HepG2 (cell line): ENCODE data around the gene SEC14L5. TPM values are rescaled to one million over a fixed set of nuclear protein-coding genes. Genes with fewer than 3 reads are reported as not detected.

Experiments
- CERS6 ChIP-seq: sonication (generic); formaldehyde crosslinking; IDR thresholded peaks from 2 replicates; pipeline ENCODE4 v1.5.0; 2020; ENCODE audit warnings: missing genetic modification reagents
- CSRNP2 ChIP-seq: sonication (generic); formaldehyde crosslinking; conservative IDR thresholded peaks from 2 replicates; pipeline ENCODE4 v1.8.0; 2022; ENCODE audit warnings: low read depth, missing genetic modification reagents
- HOXA7 ChIP-seq: sonication (generic); formaldehyde crosslinking; IDR thresholded peaks from 2 replicates; pipeline ENCODE4 v1.8.1; 2022; ENCODE audit warnings: mild to moderate bottlenecking, missing genetic modification reagents, moderate library complexity
- KLF15 ChIP-seq: sonication (generic); formaldehyde crosslinking; IDR thresholded peaks from 2 replicates; pipeline ENCODE4 v1.8.1; 2023; ENCODE audit warnings: borderline replicate concordance, mild to moderate bottlenecking, inconsistent platforms, missing genetic modification reagents, mixed read lengths
- KMT2B ChIP-seq: IDR thresholded peaks from 2 replicates; pipeline ENCODE4 v1.6.1; 2016; ENCODE audit warnings: missing genetic modification reagents, missing compliant biosample characterization
- RFXAP ChIP-seq: sonication (generic); formaldehyde crosslinking; IDR thresholded peaks from 2 replicates; pipeline ENCODE4 v1.4.0; 2020; ENCODE audit warnings: missing genetic modification reagents, borderline replicate concordance
- TERF1 ChIP-seq: sonication (generic); formaldehyde crosslinking; IDR thresholded peaks from 2 replicates; pipeline ENCODE4 v1.8.0; 2022; ENCODE audit warnings: mild to moderate bottlenecking, missing genetic modification reagents, moderate library complexity
- ZBTB14 ChIP-seq: sonication (generic); formaldehyde crosslinking; IDR thresholded peaks from 2 replicates; pipeline ENCODE4 v1.4.0; 2020; ENCODE audit warnings: missing genetic modification reagents
- ZKSCAN5 ChIP-seq: sonication (generic); formaldehyde crosslinking; IDR thresholded peaks from 2 replicates; pipeline ENCODE4 v1.5.1; 2020; ENCODE audit warnings: mild to moderate bottlenecking, missing genetic modification reagents
- ZNF468 ChIP-seq: sonication (generic); formaldehyde crosslinking; IDR thresholded peaks from 2 replicates; pipeline ENCODE4 v1.8.0; 2022; ENCODE audit warnings: mild to moderate bottlenecking, moderate library complexity, missing genetic modification reagents
- ZNF607 ChIP-seq: sonication (generic); formaldehyde crosslinking; IDR thresholded peaks from 2 replicates; pipeline ENCODE4 v1.5.1; 2020; ENCODE audit warnings: missing genetic modification reagents, mild to moderate bottlenecking, borderline replicate concordance
- ZNF781 ChIP-seq: sonication (generic); formaldehyde crosslinking; IDR thresholded peaks from 2 replicates; pipeline ENCODE4 v1.5.1; 2020; ENCODE audit warnings: borderline replicate concordance, mild to moderate bottlenecking, missing genetic modification reagents; ENCODE audit errors: not compliant biosample characterization
- polyA plus RNA-seq, 8 experiments: library from polyadenylated mRNA; depleted of rRNA in 3 of 8; stranded (reverse) in 7 of 8; unstranded in 1 of 8; fragments of >200 nt; fragmentation: Illumina TruSeq in 4 of 8; extraction: Trizol in 4 of 8; gene quantifications; 2 replicates each; pipeline versions ENCODE4 v1.2.1 to v1.2.3, GENCODE V29; 2011 to 2016; ENCODE audit warnings: low read depth in 4 of 8, missing spikeins in 1 of 8, mixed read lengths in 1 of 8; ENCODE audit not compliant: insufficient read depth in 1 of 8
- total RNA-seq, 5 experiments: library from RNA; depleted of rRNA; stranded (reverse); fragments of >200 nt; fragmentation: Illumina TruSeq; extraction: Trizol; gene quantifications; 2 replicates each; pipeline ENCODE4 v1.2.3, GENCODE V29; 2016; ENCODE audit warnings: low read depth in 1 of 5
- TF ChIP-seq, protein P1 (sequence below), 2 experiments: fragments of 450-650 bp in 1 of 2; sonication (generic) in 1 of 2; formaldehyde crosslinking in 1 of 2; IDR thresholded peaks; 2 replicates each; pipeline versions ENCODE4 v1.6.1 to v1.8.0; 2016 to 2022; ENCODE audit warnings: antibody characterized with exemption in 1 of 2, mild to moderate bottlenecking in 1 of 2, missing genetic modification reagents in 1 of 2

Gene SEC14L5
- total and polyA plus RNA-seq, 2 of the 13 experiments (the other 11 are each of a cell fraction or from before 2014, with no cell fraction given): 0.40 to 0.42 TPM

- TF ChIP-seq ZBTB14 (CRISPR knock-in tag) (0 out of 2 replicates have a peak, but pooled peaks have one; percentile 14), TERF1 (CRISPR knock-in tag) (no peak), KMT2B (CRISPR knock-in tag) (peak; percentile 37; the same call in 1 of the 2 replicates), ZNF468 (CRISPR knock-in tag) (no peak), CSRNP2 (CRISPR knock-in tag) (no peak), RFXAP (peak; percentile 83; the same call in 1 of the 2 replicates), ZNF607 (no peak; the same call in none of the 2 replicates), HOXA7 (no peak), CERS6 (no peak), ZKSCAN5 (no peak), ZNF781 (CRISPR knock-in tag) (no peak), KLF15 (CRISPR knock-in tag) (0 out of 2 replicates have a peak, but pooled peaks have one; percentile 73)
- TF ChIP-seq, protein P1, sequence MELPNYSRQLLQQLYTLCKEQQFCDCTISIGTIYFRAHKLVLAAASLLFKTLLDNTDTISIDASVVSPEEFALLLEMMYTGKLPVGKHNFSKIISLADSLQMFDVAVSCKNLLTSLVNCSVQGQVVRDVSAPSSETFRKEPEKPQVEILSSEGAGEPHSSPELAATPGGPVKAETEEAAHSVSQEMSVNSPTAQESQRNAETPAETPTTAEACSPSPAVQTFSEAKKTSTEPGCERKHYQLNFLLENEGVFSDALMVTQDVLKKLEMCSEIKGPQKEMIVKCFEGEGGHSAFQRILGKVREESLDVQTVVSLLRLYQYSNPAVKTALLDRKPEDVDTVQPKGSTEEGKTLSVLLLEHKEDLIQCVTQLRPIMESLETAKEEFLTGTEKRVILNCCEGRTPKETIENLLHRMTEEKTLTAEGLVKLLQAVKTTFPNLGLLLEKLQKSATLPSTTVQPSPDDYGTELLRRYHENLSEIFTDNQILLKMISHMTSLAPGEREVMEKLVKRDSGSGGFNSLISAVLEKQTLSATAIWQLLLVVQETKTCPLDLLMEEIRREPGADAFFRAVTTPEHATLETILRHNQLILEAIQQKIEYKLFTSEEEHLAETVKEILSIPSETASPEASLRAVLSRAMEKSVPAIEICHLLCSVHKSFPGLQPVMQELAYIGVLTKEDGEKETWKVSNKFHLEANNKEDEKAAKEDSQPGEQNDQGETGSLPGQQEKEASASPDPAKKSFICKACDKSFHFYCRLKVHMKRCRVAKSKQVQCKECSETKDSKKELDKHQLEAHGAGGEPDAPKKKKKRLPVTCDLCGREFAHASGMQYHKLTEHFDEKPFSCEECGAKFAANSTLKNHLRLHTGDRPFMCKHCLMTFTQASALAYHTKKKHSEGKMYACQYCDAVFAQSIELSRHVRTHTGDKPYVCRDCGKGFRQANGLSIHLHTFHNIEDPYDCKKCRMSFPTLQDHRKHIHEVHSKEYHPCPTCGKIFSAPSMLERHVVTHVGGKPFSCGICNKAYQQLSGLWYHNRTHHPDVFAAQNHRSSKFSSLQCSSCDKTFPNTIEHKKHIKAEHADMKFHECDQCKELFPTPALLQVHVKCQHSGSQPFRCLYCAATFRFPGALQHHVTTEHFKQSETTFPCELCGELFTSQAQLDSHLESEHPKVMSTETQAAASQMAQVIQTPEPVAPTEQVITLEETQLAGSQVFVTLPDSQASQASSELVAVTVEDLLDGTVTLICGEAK (IDR thresholded peaks at IDR 0.05): no peak
- TF ChIP-seq, protein P1 (CRISPR knock-in tag; IDR thresholded peaks at IDR 0.05): peak; percentile 46
Measured at GRCh38 chr16:4957720-4958509, at the start of gene SEC14L5 (continued).
